ELF-1 (cell line): ENCODE measurements around the gene MIGA2.
A peak's percentile ranks its signal among the peaks of the same experiment; 100 is the strongest.
"Not testable (repeated sequence)": the region's sequence is repeated elsewhere in the genome, so short reads cannot be mapped to it uniquely, and the experiment has no call there.

Source experiments
- DNase-seq: peaks from one replicate; pipeline ENCODE4 v3.0.0-alpha.2; 2016; ENCODE audit warnings: low read depth, low spot score

MIGA2 gene

GRCh38 chr9:129036241-129036922 is at the start of gene MIGA2:
Gene MIGA2 (plus strand): TSS chr9:129036626. CDS start chr9:129040595, 3,969 bp downstream.
- peak; percentile 100 for DNase-seq

DNA sequence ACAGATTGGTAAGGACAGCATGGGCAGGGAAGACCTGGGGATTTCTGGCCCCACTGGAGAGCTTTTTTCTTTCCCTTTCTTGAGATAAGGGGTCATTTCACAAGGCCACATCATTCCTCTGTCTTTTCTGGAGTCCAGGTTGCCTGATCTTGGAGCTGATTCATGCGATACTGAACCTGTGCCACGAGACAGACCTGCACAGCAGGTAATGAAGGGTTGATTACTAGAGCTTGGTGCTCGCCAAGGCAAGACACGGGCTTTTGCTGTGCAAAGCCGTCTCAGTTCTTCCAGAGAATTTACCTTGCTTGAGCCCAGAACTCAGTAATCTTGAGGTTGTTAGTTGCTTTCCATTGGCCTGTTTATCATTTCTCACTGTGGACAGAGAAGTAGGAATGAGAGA is 49.8 kb upstream of the MIGA2 start:
- no peak for DNase-seq

- no peak for DNase-seq
Observed at GRCh38 chr9:128987805-128988204, 48.6 kb upstream of the MIGA2 start.

DNA sequence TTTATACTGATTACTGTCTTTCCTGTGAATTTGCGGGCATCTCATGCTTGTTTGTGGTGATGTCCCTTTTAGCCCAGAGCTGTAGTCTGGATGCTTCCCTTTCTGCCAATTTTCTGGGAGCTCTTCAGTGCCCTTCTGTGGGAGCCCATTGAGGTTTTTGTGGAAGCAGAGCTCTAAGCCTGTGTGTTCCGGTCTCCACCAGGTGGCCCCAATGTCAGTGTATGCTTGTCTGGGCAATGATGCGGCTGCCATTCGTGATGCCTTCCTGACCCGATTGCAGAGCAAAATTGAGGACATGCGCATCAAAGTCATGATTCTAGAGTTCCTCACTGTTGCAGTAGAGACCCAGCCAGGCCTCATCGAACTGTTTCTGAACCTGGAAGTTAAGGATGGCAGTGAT is 43.4 kb upstream of the MIGA2 start:
- DNase-seq, result no peak

GRCh38 chr9:128995791-128996190 is 40.6 kb upstream of the MIGA2 start:
- no peak for DNase-seq

- DNase-seq, result no peak
Observed at GRCh38 chr9:128998462-128998861, 38.0 kb upstream of the MIGA2 start.

- DNase-seq, result no peak
Observed at GRCh38 chr9:128999581-129000206, 36.7 kb upstream of the MIGA2 start.

- DNase-seq, result no peak
Observed at GRCh38 chr9:129001504-129002325, 34.7 kb upstream of the MIGA2 start.

GRCh38 chr9:129002992-129003391 is 33.4 kb upstream of the MIGA2 start:
- DNase-seq, result no peak

DNA sequence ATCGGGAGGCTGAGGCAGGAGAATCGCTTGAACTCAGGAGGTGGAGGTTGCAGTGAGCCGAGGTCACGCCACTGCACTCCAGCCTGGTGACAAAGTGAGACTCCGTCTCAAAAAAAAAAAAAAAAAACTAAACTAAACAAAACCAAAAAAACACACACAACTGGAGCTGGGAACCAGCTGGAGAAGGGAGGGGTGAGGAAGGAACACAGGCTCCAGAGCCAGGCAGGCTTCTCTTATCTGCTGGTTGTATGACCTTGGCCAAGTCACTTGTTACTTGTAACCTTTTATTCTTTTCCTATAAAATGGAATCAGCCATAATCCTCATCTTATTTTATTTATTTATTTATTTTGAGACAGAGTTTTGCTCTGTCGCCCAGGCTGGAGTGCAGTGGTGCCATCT is 32.3 kb upstream of the MIGA2 start:
- DNase-seq, result not testable (repeated sequence)

DNA sequence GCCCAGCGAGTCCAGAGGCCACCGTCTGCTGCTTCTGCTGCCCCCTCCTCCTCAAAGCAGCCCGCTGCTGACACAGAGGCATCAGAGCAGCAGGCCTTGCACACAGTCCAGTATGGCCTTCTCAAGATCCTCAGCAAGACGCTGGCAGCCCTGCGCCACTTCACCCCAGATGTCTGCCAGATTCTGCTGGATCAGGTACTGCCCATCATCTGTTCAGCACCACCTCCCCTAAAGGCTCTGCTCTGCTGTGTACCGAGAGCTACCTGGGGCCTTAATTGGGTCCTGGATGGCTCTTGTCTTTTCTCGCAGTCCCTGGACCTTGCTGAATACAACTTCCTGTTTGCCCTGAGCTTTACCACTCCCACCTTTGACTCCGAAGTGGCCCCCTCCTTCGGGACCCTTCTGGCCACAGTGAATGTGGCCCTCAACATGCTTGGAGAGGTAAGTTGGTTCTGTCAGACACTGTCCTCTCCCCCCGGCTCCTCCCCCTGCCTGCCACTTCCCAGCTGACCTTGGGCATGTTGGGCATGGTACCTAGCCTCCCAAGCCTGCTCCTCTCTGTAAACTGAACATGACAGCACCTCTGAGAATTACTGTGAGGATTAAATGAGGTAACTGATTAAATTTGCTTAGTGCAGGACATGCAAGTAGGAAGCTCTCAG is 31.0 kb upstream of the MIGA2 start:
- DNase-seq, result no peak

DNA sequence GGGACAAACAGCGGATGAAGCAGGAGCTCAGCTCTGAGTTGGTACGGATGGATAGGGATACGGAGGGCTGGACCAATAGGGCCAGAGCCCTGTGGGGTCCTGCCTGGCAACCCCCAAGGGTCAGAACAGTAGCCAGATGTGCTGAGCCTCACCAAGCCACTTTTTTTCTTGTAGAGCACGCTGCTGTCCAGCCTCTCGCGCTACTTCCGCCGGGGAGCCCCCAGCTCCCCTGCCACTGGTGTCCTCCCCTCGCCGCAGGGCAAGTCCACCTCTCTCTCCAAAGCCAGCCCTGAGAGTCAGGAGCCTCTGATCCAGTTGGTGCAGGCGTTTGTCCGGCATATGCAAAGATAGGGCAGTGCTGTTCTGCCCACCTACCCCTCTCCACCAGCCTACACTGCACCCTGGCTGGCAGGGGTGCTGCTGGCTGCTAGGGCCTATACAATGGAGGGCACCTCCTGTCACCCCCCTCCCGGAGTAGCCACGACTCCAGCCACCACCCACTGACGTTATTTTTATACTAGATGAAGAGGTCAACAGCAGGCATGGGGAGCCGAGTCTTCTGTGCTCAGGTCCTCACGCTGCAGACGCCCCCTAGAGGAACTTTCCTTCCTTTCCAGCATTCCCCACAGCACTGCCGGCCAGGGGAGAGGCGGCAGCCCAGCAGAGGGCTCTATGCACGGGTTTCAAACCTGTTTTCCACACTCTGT is 29.9 kb upstream of the MIGA2 start:
- peak; percentile 89 for DNase-seq

GRCh38 chr9:129007035-129007765 is 29.2 kb upstream of the MIGA2 start:
- no peak for DNase-seq

DNA sequence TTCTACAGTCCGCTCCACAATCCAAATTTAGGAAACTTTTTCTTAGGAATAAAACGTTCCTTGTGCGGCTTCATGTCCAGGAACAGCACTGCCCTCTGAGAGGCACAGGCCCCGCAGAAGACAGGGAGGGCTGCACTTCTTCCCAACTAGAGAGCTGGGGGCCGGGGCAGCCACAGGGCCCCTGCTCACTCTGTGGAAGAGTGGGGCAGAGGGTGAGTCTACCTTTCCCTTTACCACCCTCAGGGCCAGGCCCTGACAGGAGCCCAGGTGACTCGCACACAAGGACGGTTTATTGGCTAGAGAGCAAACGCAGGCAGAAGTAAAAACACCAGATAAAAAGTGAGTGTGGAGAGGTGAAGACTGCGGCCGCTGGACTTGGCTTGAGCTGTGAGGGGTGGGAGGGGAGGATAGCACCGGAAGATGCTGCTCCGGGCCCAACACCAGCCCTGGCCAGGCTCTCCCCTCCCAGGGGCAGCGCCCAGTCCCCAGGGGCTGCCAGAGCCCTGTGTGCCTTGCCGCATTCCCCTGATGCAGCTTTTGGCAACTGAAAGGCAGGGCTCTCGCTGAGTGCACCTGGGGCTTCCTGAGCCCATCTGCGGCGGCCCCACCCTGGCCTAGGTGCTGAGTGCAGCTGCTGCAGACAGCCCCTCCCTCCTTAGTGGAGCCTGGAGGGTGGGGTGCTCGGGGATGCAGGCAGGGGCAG is 28.5 kb upstream of the MIGA2 start:
- no peak for DNase-seq

- no peak for DNase-seq
Observed at GRCh38 chr9:129008469-129008965, 27.9 kb upstream of the MIGA2 start.

GRCh38 chr9:129008986-129009583 is 27.3 kb upstream of the MIGA2 start:
- DNase-seq, result no peak

DNA sequence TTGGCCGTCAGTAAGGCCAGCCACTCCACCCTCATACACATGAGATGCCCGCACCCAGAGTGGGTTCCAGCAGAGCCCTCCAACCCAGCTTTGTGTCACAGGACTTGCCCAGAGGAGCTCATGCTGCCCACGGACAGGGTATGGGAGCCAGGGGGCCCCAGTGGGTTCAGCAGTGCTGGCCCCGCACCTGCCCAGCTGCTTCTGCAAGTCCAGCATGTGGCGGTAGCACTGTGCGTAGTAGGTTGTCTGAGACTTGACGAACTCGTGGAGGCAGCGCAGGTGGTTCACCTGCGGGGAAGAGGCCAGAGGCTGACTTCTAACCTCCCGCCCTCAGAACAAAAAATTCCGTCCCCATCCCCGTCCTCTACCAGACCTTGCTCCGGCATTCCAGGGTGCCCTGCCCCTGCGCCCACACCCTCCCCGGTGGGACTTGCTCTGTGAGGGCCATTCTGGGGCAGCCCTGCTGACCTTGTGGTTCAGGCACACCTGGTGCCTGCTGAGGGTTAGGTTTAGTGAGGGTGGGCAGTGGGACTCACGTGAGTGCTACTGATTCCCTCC is 26.8 kb upstream of the MIGA2 start:
- DNase-seq, result no peak

- DNase-seq, result no peak
Observed at GRCh38 chr9:129010267-129010975, 26.0 kb upstream of the MIGA2 start.

GRCh38 chr9:129011170-129011569 is 25.3 kb upstream of the MIGA2 start:
- DNase-seq, result no peak
